ENCODE measurements around the gene PSMD12.

GRCh38 chr17:67365738-67366192 is 612 bp downstream of the PSMD12 start:
- TF ChIP-seq POLR2AphosphoS5 (IDR thresholded peaks at IDR 0.05; ENCODE audit: borderline replicate concordance, low read depth, low read length) (no peak), EZH2 (IDR thresholded peaks at IDR 0.05) (no peak), FOXP2 (optimal IDR thresholded peaks at IDR 0.05; ENCODE audit: control extremely low read depth, extremely low read length, insufficient read depth) (no peak)

Measured in SK-N-MC (cell line).